OCI-LY7 (cell line): ENCODE results near the gene RCOR3. TPM values are rescaled to one million over a fixed set of nuclear protein-coding genes. Genes with fewer than 3 reads are reported as not detected.

Experiments used
- BruUV-seq: library from RNA; stranded (reverse); fragments of 400-500 nt; replicated peaks from 2 replicates; lab custom pipeline; 2021; lab: Mats Ljungman, UMichigan
- CTCF ChIA-PET: fragments of 300-600 bp; sonication (Branson Sonifier 250); formaldehyde crosslinking; loops from one replicate; lab custom pipeline; 2022; ENCODE audit warnings: antibody characterized with exemption; ENCODE audit not compliant: unreplicated experiment; lab: Charles Lee
- POLR2A ChIA-PET: fragments of 300-600 bp; sonication (Branson Sonifier 250); formaldehyde crosslinking; loops from one replicate; lab custom pipeline; 2022; ENCODE audit warnings: antibody characterized with exemption; lab: Charles Lee
- DNase-seq: peaks from one replicate; pipeline ENCODE4 v3.0.0-alpha.2; 2015; ENCODE audit warnings: low spot score
- H2AFZ ChIP-seq: fragments of 200-600 bp; sonication (generic), shearing (Covaris generic); 2 replicates; pipeline ENCODE4 v1.6.1; 2014; ENCODE audit warnings: mild to moderate bottlenecking, antibody characterized with exemption, low read length, moderate library complexity
- H3K27ac ChIP-seq: fragments of 200-600 bp; sonication (generic); 2 replicates; pipeline ENCODE4 v1.5.1; 2014; ENCODE audit warnings: mixed run types, low read depth, mild to moderate bottlenecking, moderate library complexity, low read length, inconsistent platforms; ENCODE audit not compliant: poor library complexity, severe bottlenecking
- H3K36me3 ChIP-seq: fragments of 200-600 bp; sonication (generic); 2 replicates; pipeline ENCODE4 v1.6.1; 2014; ENCODE audit warnings: mild to moderate bottlenecking, antibody characterized with exemption, low read length, moderate library complexity, mixed read lengths; ENCODE audit not compliant: insufficient read depth
- H3K4me1 ChIP-seq: fragments of 200-600 bp; sonication (generic); 2 replicates; pipeline ENCODE4 v1.5.1; 2014; ENCODE audit warnings: mild to moderate bottlenecking, low read length; ENCODE audit not compliant: insufficient read depth, poor library complexity, severe bottlenecking
- H3K4me2 ChIP-seq: fragments of 200-600 bp; sonication (generic); 2 replicates; pipeline ENCODE4 v1.6.1; 2014; ENCODE audit warnings: mild to moderate bottlenecking, low read length
- H3K4me3 ChIP-seq: fragments of 200-600 bp; sonication (generic); 2 replicates; pipeline ENCODE4 v1.5.1; 2014; ENCODE audit warnings: mild to moderate bottlenecking, low read depth, low read length; ENCODE audit not compliant: poor library complexity, severe bottlenecking
- H3K79me2 ChIP-seq: fragments of 200-600 bp; sonication (generic); 2 replicates; pipeline ENCODE4 v1.6.1; 2016; ENCODE audit warnings: low read depth, mild to moderate bottlenecking, low read length, moderate library complexity, mixed read lengths; ENCODE audit not compliant: insufficient read depth
- H3K9me2 ChIP-seq: fragments of 200-600 bp; sonication (generic); 2 replicates; pipeline ENCODE4 v1.6.1; 2016; ENCODE audit warnings: mild to moderate bottlenecking, low read length, mixed read lengths; ENCODE audit not compliant: insufficient read depth
- H3K9me3 ChIP-seq: fragments of 200-600 bp; sonication (generic); 2 replicates; pipeline ENCODE4 v1.6.1; 2014; ENCODE audit warnings: mild to moderate bottlenecking, mixed run types, low read length, mixed read lengths
- H4K20me1 ChIP-seq: fragments of 200-600 bp; sonication (generic); 2 replicates; pipeline ENCODE4 v1.6.1; 2014; ENCODE audit warnings: mild to moderate bottlenecking, antibody characterized with exemption, low read length, moderate library complexity, mixed read lengths; ENCODE audit not compliant: insufficient read depth
- EZH2phosphoT487 ChIP-seq: fragments of 200-600 bp; sonication (generic); IDR thresholded peaks from 2 replicates; pipeline ENCODE4 v1.6.1; 2018; ENCODE audit warnings: low read depth, borderline replicate concordance, mild to moderate bottlenecking, mixed run types, antibody characterized with exemption, low read length, moderate library complexity, mixed read lengths
- intact Hi-C: fragments of 100-400 bp; cut with micrococcal nuclease; formaldehyde crosslinking; loops from one replicate; pipeline ENCODE4 v1.10.0; 2022; ENCODE audit not compliant: unreplicated experiment
- total RNA-seq, 2 experiments: library from RNA; depleted of rRNA in 1 of 2; stranded (reverse); fragments of >200 nt in 1 of 2; shearing (Covaris generic) in 1 of 2; gene quantifications; 2 replicates each; pipeline ENCODE4 v1.2.3, GENCODE V29; 2014 to 2022
- TF ChIP-seq, protein P1 (sequence below): fragments of 200-600 bp; sonication (generic); conservative IDR thresholded peaks from 2 replicates; pipeline ENCODE4 v1.5.1; 2014; ENCODE audit warnings: mild to moderate bottlenecking, antibody characterized with exemption, low read length, moderate library complexity, mixed read lengths

The RCOR3 gene
- total RNA-seq, 2 experiments from 2014 or later, result 34.8 to 62.3 TPM

DNA sequence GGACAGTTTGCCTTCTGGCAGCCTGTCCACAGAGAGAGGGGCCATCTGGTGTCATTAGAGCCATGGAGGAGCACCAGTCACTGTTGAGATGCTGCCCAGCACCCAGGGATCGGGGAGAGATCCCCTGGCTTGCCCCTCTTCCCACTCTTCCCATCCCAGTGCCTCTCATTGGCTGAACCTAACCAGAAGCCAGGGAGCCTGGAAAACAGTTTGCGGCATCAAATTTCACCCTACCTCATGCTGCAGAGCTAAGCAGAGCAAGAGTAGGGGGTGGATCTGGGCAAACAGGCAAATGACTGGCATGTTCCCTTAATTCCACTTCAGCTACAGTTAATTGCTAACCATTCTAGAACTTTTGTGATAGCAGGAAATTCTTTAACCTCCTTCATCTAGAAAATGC is 86.6 kb downstream of the RCOR3 start:
- H4K20me1 ChIP-seq, result no peaks in the 10 kb centered on the region; the same call in 1 of the 2 replicates
- no peak overlapping the region for H3K4me2 ChIP-seq
- TF ChIP-seq, protein P1, sequence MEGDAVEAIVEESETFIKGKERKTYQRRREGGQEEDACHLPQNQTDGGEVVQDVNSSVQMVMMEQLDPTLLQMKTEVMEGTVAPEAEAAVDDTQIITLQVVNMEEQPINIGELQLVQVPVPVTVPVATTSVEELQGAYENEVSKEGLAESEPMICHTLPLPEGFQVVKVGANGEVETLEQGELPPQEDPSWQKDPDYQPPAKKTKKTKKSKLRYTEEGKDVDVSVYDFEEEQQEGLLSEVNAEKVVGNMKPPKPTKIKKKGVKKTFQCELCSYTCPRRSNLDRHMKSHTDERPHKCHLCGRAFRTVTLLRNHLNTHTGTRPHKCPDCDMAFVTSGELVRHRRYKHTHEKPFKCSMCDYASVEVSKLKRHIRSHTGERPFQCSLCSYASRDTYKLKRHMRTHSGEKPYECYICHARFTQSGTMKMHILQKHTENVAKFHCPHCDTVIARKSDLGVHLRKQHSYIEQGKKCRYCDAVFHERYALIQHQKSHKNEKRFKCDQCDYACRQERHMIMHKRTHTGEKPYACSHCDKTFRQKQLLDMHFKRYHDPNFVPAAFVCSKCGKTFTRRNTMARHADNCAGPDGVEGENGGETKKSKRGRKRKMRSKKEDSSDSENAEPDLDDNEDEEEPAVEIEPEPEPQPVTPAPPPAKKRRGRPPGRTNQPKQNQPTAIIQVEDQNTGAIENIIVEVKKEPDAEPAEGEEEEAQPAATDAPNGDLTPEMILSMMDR, result no peak
- TF ChIP-seq EZH2phosphoT487, result no peak
- no TSS peak for BruUV-seq
- no peaks in the 10 kb centered on the region for H3K9me3 ChIP-seq
- CTCF ChIA-PET, result no interaction called here
- H2AFZ ChIP-seq, result no peak overlapping the region
- H3K4me3 ChIP-seq, result no peak overlapping the region
- no peak overlapping the region for H3K27ac ChIP-seq
- POLR2A ChIA-PET, result interaction anchor here (1.1 to 2.3 kb wide), 2 partner anchors 9 to 20 kb away, joined by 3 to 26 read pairs; partner anchors contain the start of gene TRAF5
- peaks cover 4% of the 10 kb centered on the region for H3K36me3 ChIP-seq
- H3K79me2 ChIP-seq, result peaks cover 23% of the 10 kb centered on the region
- DNase-seq, result no peak
- intact Hi-C loops, result no loop called here
- no peaks in the 10 kb centered on the region for H3K9me2 ChIP-seq
- H3K4me1 ChIP-seq, result peaks cover 4% of the 10 kb centered on the region

DNA sequence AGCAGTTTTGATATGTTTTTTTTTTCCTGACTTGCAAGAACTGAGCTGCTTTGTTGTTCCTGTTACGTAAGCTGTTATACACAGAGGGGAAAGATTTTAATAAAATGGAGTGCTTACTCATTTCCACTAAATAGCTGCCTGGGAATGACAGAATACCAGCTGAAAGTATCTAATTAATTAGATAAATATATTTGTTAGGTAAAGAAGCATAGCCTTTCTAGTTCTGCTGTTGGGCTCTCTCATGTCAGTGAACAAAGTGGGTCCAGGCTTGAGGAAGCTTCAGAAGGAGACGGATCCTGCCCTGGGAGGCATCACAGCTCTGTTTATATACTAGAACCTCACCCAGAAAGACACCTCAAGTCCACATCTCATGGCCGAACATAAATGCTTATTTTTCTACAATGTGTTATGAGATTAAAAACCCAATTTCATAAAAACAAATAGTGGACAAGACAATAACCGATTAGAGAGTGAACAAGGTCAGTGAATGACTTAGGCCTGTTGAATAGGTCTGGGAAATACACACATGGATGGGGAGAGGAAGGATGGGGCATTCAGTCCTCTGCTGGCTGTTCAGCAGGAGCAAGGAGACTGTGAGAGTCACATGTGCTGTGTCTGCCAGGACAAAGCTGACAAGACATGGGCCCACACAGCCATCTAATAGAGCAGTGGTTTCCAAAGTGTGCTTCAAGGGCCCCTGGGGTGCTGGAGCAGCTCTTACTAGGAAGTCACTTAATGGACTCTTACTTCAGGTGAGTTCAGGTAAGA is 88.1 kb downstream of the RCOR3 start:
- Histone ChIP-seq H3K79me2 (peaks cover 16% of the 10 kb centered on the region; the same call in 1 of the 2 replicates), H3K9me3 (peaks cover 10% of the 10 kb centered on the region; the same call in 1 of the 2 replicates), H3K9me2 (no peaks in the 10 kb centered on the region), H3K4me1 (no peaks in the 10 kb centered on the region), H2AFZ (no peak overlapping the region), H3K4me3 (no peak overlapping the region), H4K20me1 (no peaks in the 10 kb centered on the region; the same call in 1 of the 2 replicates), H3K4me2 (no peak overlapping the region), H3K36me3 (peaks cover 12% of the 10 kb centered on the region), H3K27ac (no peak overlapping the region)
- intact Hi-C loops, result no loop called here
- CTCF ChIA-PET, result no interaction called here
- no TSS peak for BruUV-seq
- DNase-seq, result no peak
- POLR2A ChIA-PET, result interaction anchor here (0.6 to 2.3 kb wide), 6 partner anchors 10 to 688 kb away, joined by 3 to 26 read pairs (median 4); partner anchors contain the start of genes DTL, INTS7 and TRAF5
- TF ChIP-seq EZH2phosphoT487, result no peak
- TF ChIP-seq, protein P1, result no peak

DNA sequence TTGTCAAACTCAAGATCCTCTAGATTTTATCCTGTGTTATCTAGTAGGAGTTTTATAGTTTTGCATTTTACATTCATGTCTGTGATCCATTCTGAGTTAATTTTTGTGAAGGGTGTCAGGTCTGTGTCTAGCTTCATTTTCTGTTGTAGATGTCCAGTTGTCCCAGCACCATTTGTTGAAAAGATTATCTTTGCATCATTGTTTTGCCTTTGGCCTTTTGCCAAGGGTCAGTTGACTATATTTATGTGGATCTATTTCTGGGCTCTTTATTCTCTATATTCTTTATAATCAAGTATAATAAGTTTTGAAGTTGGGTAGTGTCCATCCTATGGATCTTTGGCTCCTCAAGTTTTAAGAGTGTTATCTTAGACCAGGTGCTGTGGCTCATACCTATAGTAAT is 89.4 kb downstream of the RCOR3 start:
- CTCF ChIA-PET, result no interaction called here
- POLR2A ChIA-PET, result no interaction called here
- TF ChIP-seq, protein P1, result no peak
- no peak for TF ChIP-seq EZH2phosphoT487
- H3K27ac ChIP-seq, result no peak overlapping the region
- no peak overlapping the region for H3K4me3 ChIP-seq
- intact Hi-C loops, result no loop called here
- H3K9me2 ChIP-seq, result no peaks in the 10 kb centered on the region
- peaks cover 8% of the 10 kb centered on the region for H3K4me1 ChIP-seq
- DNase-seq, result no peak
- H4K20me1 ChIP-seq, result no peaks in the 10 kb centered on the region
- H3K36me3 ChIP-seq, result peaks cover 18% of the 10 kb centered on the region
- H3K79me2 ChIP-seq, result peaks cover 16% of the 10 kb centered on the region; the same call in 1 of the 2 replicates
- no TSS peak for BruUV-seq
- peaks cover 10% of the 10 kb centered on the region; the same call in 1 of the 2 replicates for H3K9me3 ChIP-seq
- H2AFZ ChIP-seq, result no peak overlapping the region
- no peak overlapping the region for H3K4me2 ChIP-seq
